Gastroesophageal sphincter (tissue), 3 donors: ENCODE measurements around the gene C9orf78.

Source experiments
- CTCF ChIP-seq, 4 experiments: fragments of 200-600 bp in 2 of 4; fragments of 450-650 bp in 2 of 4; sonication (generic) in 1 of 4; IDR thresholded peaks; one replicate each; pipeline ENCODE4 v1.5.1; 2017 to 2019; ENCODE audit warnings: antibody characterized with exemption in 4 of 4, mild to moderate bottlenecking in 2 of 4, moderate library complexity in 2 of 4
- EP300 ChIP-seq: sonication (generic); formaldehyde crosslinking; IDR thresholded peaks from one replicate; pipeline ENCODE4 v1.6.1; 2017; ENCODE audit warnings: antibody characterized with exemption, mild to moderate bottlenecking
- POLR2A ChIP-seq, 2 donors: fragments of 450-650 bp; IDR thresholded peaks; one replicate each; pipeline ENCODE4 v1.6.1; 2017; ENCODE audit warnings: antibody characterized with exemption in 2 of 2, mild to moderate bottlenecking in 2 of 2, moderate library complexity in 1 of 2
- POLR2AphosphoS5 ChIP-seq: sonication (generic); formaldehyde crosslinking; IDR thresholded peaks from one replicate; pipeline ENCODE4 v1.6.1; 2017; ENCODE audit warnings: antibody characterized with exemption

- TF ChIP-seq POLR2AphosphoS5 (no peak), POLR2A (IDR thresholded peaks at IDR 0.05) (no peak), CTCF (IDR thresholded peaks at IDR 0.05) (no peak), EP300 (no peak)
These were observed 49.2 kb downstream of the C9orf78 start for GRCh38 chr9:129785866-129786265.
